ENCODE measurements around the gene IFT80.
"Not testable (repeated sequence)": the region's sequence is repeated elsewhere in the genome, so short reads cannot be mapped to it uniquely, and the experiment has no call there.

Gene IFT80

GRCh38 chr3:160257606-160258005, 141.4 kb downstream of the IFT80 start:
- DNase-seq: no peak

GRCh38 chr3:160253298-160253697, 145.7 kb downstream of the IFT80 start:
- DNase-seq: no peak

- DNase-seq: no peak
Measured at GRCh38 chr3:160247766-160248165, 151.3 kb downstream of the IFT80 start.

GRCh38 chr3:160245261-160245800, 153.7 kb downstream of the IFT80 start:
- DNase-seq: no peak

GRCh38 chr3:160240719-160241118, 158.3 kb downstream of the IFT80 start:
- DNase-seq: not testable (repeated sequence)

- no peak for DNase-seq
Measured at GRCh38 chr3:160232014-160232413, 167.0 kb downstream of the IFT80 start.

- DNase-seq: no peak
Measured at GRCh38 chr3:160227419-160227818, 171.6 kb downstream of the IFT80 start.

GRCh38 chr3:160226026-160226907, 172.8 kb downstream of the IFT80 start:
- DNase-seq: peak; percentile 8

- peak; percentile 18 for DNase-seq
Measured at GRCh38 chr3:160225176-160226025, 173.6 kb downstream of the IFT80 start, which contains the start of gene C3orf80. TSS of gene C3orf80 (plus strand) at chr3:160225422. CDS start at chr3:160225636, 214 bp downstream.

- no peak for DNase-seq
Measured at GRCh38 chr3:160224811-160225175, 174.2 kb downstream of the IFT80 start.

- no peak for DNase-seq
Measured at GRCh38 chr3:160224256-160224655, 174.8 kb downstream of the IFT80 start.

- no peak for DNase-seq
Measured at GRCh38 chr3:160221019-160221418, 178.0 kb downstream of the IFT80 start.

- no peak for DNase-seq
Measured at GRCh38 chr3:160220038-160220437, 179.0 kb downstream of the IFT80 start.

GRCh38 chr3:160218136-160218535, 180.9 kb downstream of the IFT80 start:
- DNase-seq: no peak

GRCh38 chr3:160217675-160218074, 181.3 kb downstream of the IFT80 start:
- no peak for DNase-seq

- no peak for DNase-seq
Measured at GRCh38 chr3:160213191-160213590, 185.8 kb downstream of the IFT80 start.

- no peak for DNase-seq
Measured at GRCh38 chr3:160210799-160211221, 188.2 kb downstream of the IFT80 start.

GRCh38 chr3:160210341-160210740, 188.7 kb downstream of the IFT80 start:
- no peak for DNase-seq

Measured in NCI-H1694 treated with DMSO at 0.1 percent for 48 hours (cell line).